ENCODE measurements around the gene GRIK2. TPM values are rescaled to one million over a fixed set of nuclear protein-coding genes. Genes with fewer than 3 reads are reported as not detected.

GRIK2 gene
- total RNA-seq, 1 experiment from 2014 or later: 0.07 TPM

DNA sequence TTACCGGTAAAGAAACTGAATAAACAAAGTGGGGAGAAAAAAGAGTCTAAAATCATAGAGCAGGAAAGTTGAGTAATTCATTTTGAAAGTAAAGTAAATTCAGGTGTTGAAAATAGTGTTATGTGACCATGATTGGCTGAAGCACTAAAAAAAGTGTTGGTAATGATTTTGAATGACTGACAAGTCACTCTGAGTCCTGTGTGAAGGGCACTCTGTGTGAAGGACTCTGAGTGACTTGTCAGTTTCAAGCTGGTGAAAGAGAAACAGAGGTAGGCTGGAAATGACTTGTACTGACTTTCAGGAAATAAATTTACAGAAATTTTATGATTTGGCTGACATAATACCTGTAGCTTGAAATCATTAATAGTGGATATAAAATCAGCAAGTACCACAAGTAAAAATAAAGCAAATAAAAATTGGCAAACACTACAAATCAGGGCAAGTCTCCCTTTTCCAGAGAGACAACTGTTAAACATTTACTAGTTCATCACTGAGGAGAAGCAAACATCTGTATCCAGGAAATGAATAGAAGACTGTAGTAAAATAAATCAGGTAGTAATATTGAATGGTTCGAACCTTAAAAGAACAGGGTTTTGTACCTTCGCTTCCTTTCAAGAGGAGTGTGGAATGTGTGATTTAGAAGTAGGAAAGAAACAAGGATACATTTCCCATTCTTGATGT, 630.6 kb downstream of the GRIK2 start:
- H3K27ac ChIP-seq (ENCODE audit: low read length): no peak overlapping the region
- no peak for DNase-seq
- H3K9me3 ChIP-seq (ENCODE audit: low read length): no peaks in the 10 kb centered on the region
- no peaks in the 10 kb centered on the region for H3K79me2 ChIP-seq (ENCODE audit: low read length)
- H3K4me2 ChIP-seq (ENCODE audit: low read depth, low read length, poor library complexity, severe bottlenecking): no peak overlapping the region
- H2AFZ ChIP-seq (ENCODE audit: low read length): no peak overlapping the region
- no peaks in the 10 kb centered on the region for H3K9me2 ChIP-seq (replicated peaks; ENCODE audit: insufficient read depth, low read length)
- no peaks in the 10 kb centered on the region for H3K36me3 ChIP-seq (ENCODE audit: insufficient read depth, low read length)
- H3K9ac ChIP-seq (ENCODE audit: low read length): no peak overlapping the region
- H3K4me1 ChIP-seq (ENCODE audit: low read length): no peaks in the 10 kb centered on the region
- H3K27me3 ChIP-seq (ENCODE audit: low read length): no peaks in the 10 kb centered on the region
- H3K4me3 ChIP-seq (ENCODE audit: low read length): no peak overlapping the region
- H4K20me1 ChIP-seq (ENCODE audit: insufficient read depth, low read depth, low read length): no peaks in the 10 kb centered on the region

DNA sequence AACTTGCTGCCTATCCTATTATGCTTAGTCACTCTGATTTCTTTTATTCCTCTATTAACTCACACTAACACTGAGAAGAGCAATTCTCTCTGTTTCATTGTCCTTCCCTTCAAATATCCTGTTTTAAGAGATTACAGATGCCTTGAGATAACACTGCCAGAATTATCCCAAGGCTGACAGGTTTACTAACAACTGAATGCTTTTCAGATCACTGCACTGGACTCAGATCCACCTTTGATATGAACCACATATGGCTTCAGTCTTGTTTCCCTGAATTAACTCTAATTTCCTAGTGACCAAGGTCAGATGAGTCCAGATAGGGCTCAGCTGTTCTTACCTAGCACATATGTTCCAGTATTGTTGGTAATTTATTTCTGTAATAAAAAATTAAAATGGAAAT, 633.1 kb downstream of the GRIK2 start:
- Histone ChIP-seq H3K79me2 (ENCODE audit: low read length) (no peaks in the 10 kb centered on the region), H3K27me3 (ENCODE audit: low read length) (no peaks in the 10 kb centered on the region), H2AFZ (ENCODE audit: low read length) (no peak overlapping the region), H3K9me3 (ENCODE audit: low read length) (no peaks in the 10 kb centered on the region), H3K36me3 (ENCODE audit: insufficient read depth, low read length) (no peaks in the 10 kb centered on the region), H4K20me1 (ENCODE audit: insufficient read depth, low read depth, low read length) (no peaks in the 10 kb centered on the region), H3K4me1 (ENCODE audit: low read length) (no peaks in the 10 kb centered on the region), H3K27ac (ENCODE audit: low read length) (no peak overlapping the region), H3K4me2 (ENCODE audit: low read depth, low read length, poor library complexity, severe bottlenecking) (no peak overlapping the region), H3K9ac (ENCODE audit: low read length) (no peak overlapping the region), H3K9me2 (replicated peaks; ENCODE audit: insufficient read depth, low read length) (no peaks in the 10 kb centered on the region), H3K4me3 (ENCODE audit: low read length) (no peak overlapping the region)
- DNase-seq: no peak

DNA sequence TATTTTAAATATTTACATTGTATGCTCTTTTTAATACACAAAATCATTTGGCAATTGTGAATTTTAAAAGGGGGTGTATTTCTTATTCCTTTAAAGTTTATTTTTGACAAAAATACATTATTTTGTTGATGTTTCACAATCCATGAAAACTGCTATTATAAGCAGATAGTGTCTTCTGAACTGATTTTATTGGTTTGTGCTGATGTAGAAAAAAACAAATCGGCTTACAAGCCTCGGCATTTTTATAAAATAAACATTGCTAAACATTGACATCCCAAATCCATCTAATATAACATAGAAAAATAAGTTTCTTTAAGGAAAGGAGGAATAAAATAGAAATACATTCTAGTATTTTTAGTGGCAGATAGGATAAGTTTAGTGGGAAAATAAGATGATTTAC, 634.7 kb downstream of the GRIK2 start:
- Histone ChIP-seq H3K27me3 (ENCODE audit: low read length) (no peaks in the 10 kb centered on the region), H3K79me2 (ENCODE audit: low read length) (no peaks in the 10 kb centered on the region), H3K27ac (ENCODE audit: low read length) (no peak overlapping the region), H3K4me3 (ENCODE audit: low read length) (no peak overlapping the region), H4K20me1 (ENCODE audit: insufficient read depth, low read depth, low read length) (no peaks in the 10 kb centered on the region), H3K4me2 (ENCODE audit: low read depth, low read length, poor library complexity, severe bottlenecking) (no peak overlapping the region), H3K36me3 (ENCODE audit: insufficient read depth, low read length) (no peaks in the 10 kb centered on the region), H3K9me3 (ENCODE audit: low read length) (no peaks in the 10 kb centered on the region), H3K9ac (ENCODE audit: low read length) (no peak overlapping the region), H3K4me1 (ENCODE audit: low read length) (no peaks in the 10 kb centered on the region), H3K9me2 (replicated peaks; ENCODE audit: insufficient read depth, low read length) (no peaks in the 10 kb centered on the region), H2AFZ (ENCODE audit: low read length) (no peak overlapping the region)
- no peak for DNase-seq

DNA sequence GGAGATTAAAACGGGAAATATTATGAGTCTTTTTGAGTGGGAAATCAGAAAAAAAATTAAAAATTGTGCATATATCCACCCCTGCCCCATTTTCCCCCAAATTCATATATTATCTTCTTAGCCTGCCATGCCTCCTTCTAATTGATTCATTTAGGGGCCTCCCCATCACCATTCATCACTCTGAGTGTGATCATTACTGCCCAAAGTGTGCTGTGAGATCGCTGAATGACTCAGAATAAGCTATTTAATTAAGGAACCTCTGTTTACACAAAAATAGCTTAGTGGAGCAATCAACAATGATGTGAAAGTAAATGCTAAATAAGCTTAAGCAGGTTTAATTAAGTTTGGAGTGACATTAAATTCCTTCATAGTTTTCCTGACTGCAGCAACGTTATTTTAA, 645.5 kb downstream of the GRIK2 start:
- peaks cover 6% of the 10 kb centered on the region; the same call in 1 of the 2 replicates for H3K9me3 ChIP-seq (ENCODE audit: low read length)
- no peaks in the 10 kb centered on the region for H4K20me1 ChIP-seq (ENCODE audit: insufficient read depth, low read depth, low read length)
- H2AFZ ChIP-seq (ENCODE audit: low read length): no peak overlapping the region

DNA sequence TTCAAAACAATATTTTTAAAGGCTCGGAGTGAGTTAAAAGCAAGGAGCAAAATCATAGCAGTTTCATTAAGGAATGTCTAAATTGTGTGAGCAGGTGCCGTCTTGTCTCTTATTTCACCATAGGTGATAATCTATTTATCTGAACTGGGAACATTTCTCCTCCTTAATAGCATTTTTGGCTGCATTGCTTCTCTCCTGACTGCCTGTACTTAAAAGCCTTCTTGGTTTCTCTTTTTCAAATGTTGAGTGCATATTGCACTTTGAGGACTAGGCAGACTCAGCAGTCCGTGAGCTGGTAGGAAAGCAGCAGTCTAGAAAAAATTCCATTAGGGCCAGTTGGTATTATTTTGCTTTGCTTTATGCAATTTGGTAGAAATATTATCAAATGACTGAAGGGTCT, 645.9 kb downstream of the GRIK2 start:
- Histone ChIP-seq H3K4me1 (ENCODE audit: low read length) (no peaks in the 10 kb centered on the region), H3K27ac (ENCODE audit: low read length) (no peak overlapping the region), H3K4me3 (ENCODE audit: low read length) (no peak overlapping the region), H3K9me2 (replicated peaks; ENCODE audit: insufficient read depth, low read length) (no peaks in the 10 kb centered on the region), H2AFZ (ENCODE audit: low read length) (no peak overlapping the region), H3K9ac (ENCODE audit: low read length) (no peak overlapping the region), H3K9me3 (ENCODE audit: low read length) (peaks cover 6% of the 10 kb centered on the region; the same call in 1 of the 2 replicates), H3K4me2 (ENCODE audit: low read depth, low read length, poor library complexity, severe bottlenecking) (no peak overlapping the region), H3K36me3 (ENCODE audit: insufficient read depth, low read length) (no peaks in the 10 kb centered on the region), H3K27me3 (ENCODE audit: low read length) (no peaks in the 10 kb centered on the region), H3K79me2 (ENCODE audit: low read length) (no peaks in the 10 kb centered on the region), H4K20me1 (ENCODE audit: insufficient read depth, low read depth, low read length) (no peaks in the 10 kb centered on the region)
- no peak for DNase-seq

More for the DNA sequence above, 645.5 kb downstream of the GRIK2 start:
- Histone ChIP-seq H3K27me3 (ENCODE audit: low read length) (no peaks in the 10 kb centered on the region), H3K27ac (ENCODE audit: low read length) (no peak overlapping the region), H3K9me2 (replicated peaks; ENCODE audit: insufficient read depth, low read length) (no peaks in the 10 kb centered on the region), H3K4me2 (ENCODE audit: low read depth, low read length, poor library complexity, severe bottlenecking) (no peak overlapping the region), H3K4me3 (ENCODE audit: low read length) (no peak overlapping the region), H3K9ac (ENCODE audit: low read length) (no peak overlapping the region), H3K79me2 (ENCODE audit: low read length) (no peaks in the 10 kb centered on the region), H3K4me1 (ENCODE audit: low read length) (no peaks in the 10 kb centered on the region), H3K36me3 (ENCODE audit: insufficient read depth, low read length) (no peaks in the 10 kb centered on the region)
- DNase-seq: no peak

DNA sequence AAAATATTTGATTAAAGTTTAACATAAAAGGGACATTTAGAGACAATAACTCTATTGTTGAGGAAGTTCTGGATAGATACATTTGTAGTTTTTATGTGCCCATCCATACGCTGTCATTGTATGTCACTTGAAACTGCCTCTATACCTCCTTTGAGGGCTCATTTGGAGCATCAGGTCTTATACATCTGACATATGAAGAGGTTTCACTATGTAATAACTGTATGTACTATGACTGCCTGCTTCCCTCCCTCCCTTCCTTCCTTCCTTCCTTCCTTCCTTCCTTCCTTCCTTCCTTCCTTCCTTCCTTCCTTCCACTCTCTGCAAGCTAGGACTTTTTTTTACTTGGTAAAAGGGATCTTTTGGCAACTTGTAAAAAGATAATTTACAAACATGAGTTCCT, 657.5 kb downstream of the GRIK2 start:
- Histone ChIP-seq H3K4me1 (ENCODE audit: low read length) (peaks cover 3% of the 10 kb centered on the region; the same call in 1 of the 2 replicates), H3K79me2 (ENCODE audit: low read length) (no peaks in the 10 kb centered on the region), H3K9me3 (ENCODE audit: low read length) (no peaks in the 10 kb centered on the region), H3K27me3 (ENCODE audit: low read length) (no peaks in the 10 kb centered on the region), H3K4me3 (ENCODE audit: low read length) (no peak overlapping the region), H3K4me2 (ENCODE audit: low read depth, low read length, poor library complexity, severe bottlenecking) (no peak overlapping the region), H3K9ac (ENCODE audit: low read length) (no peak overlapping the region), H2AFZ (ENCODE audit: low read length) (no peak overlapping the region), H3K27ac (ENCODE audit: low read length) (no peak overlapping the region), H3K36me3 (ENCODE audit: insufficient read depth, low read length) (no peaks in the 10 kb centered on the region), H3K9me2 (replicated peaks; ENCODE audit: insufficient read depth, low read length) (no peaks in the 10 kb centered on the region), H4K20me1 (ENCODE audit: insufficient read depth, low read depth, low read length) (no peaks in the 10 kb centered on the region)
- DNase-seq: no peak

DNA sequence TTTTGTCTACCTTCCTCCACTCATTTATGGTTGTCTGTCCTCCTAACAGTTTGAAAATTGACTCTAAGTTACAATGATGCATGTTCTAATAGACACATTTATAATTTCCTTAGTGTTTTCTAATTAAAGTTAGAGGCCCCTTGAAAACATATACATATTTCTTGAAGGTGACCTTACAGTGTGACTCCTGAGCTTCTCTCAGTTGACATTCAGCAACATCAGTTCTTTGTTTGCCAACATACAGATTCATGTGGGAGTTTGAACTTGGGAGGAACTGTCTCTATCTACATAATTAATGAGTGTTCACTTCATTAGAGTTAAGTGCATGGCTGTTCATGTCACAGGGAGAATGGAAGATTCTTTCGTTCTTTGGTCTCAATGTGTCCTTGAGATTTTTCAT, 658.2 kb downstream of the GRIK2 start:
- no peak overlapping the region for H3K4me2 ChIP-seq (ENCODE audit: low read depth, low read length, poor library complexity, severe bottlenecking)
- H3K9ac ChIP-seq (ENCODE audit: low read length): no peak overlapping the region
- no peaks in the 10 kb centered on the region for H3K27me3 ChIP-seq (ENCODE audit: low read length)
- H3K79me2 ChIP-seq (ENCODE audit: low read length): no peaks in the 10 kb centered on the region
- H4K20me1 ChIP-seq (ENCODE audit: insufficient read depth, low read depth, low read length): no peaks in the 10 kb centered on the region
- no peaks in the 10 kb centered on the region for H3K36me3 ChIP-seq (ENCODE audit: insufficient read depth, low read length)
- no peaks in the 10 kb centered on the region for H3K9me3 ChIP-seq (ENCODE audit: low read length)
- no peak for DNase-seq
- peaks cover 3% of the 10 kb centered on the region; the same call in 1 of the 2 replicates for H3K4me1 ChIP-seq (ENCODE audit: low read length)
- H3K27ac ChIP-seq (ENCODE audit: low read length): no peak overlapping the region
- no peak overlapping the region for H3K4me3 ChIP-seq (ENCODE audit: low read length)
- no peak overlapping the region for H2AFZ ChIP-seq (ENCODE audit: low read length)
- no peaks in the 10 kb centered on the region for H3K9me2 ChIP-seq (replicated peaks; ENCODE audit: insufficient read depth, low read length)

DNA sequence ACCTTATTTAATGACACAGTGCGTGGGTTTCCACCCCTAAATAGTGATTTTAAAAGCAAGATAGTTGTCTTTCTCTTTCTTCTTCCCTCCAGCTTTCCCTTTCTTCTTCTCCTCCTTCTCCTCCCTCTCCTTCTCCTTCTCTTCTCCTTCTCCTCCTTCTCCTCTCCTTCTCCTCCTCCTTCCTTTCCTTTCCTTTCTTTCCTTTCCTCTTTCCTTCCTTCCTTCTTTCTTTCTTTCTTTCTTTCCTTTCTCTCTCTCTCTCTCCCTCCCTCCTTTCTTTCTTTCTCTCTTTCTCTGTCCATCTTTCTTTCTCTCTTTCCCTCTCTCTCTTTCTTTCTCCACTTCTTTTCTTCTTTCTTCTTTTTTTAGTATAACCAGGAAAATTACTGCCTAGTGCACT, 670.6 kb downstream of the GRIK2 start:
- Histone ChIP-seq H3K4me1 (ENCODE audit: low read length) (no peaks in the 10 kb centered on the region), H3K9ac (ENCODE audit: low read length) (no peak overlapping the region), H3K9me3 (ENCODE audit: low read length) (no peaks in the 10 kb centered on the region), H4K20me1 (ENCODE audit: insufficient read depth, low read depth, low read length) (no peaks in the 10 kb centered on the region), H2AFZ (ENCODE audit: low read length) (no peak overlapping the region), H3K4me3 (ENCODE audit: low read length) (no peak overlapping the region), H3K36me3 (ENCODE audit: insufficient read depth, low read length) (no peaks in the 10 kb centered on the region), H3K4me2 (ENCODE audit: low read depth, low read length, poor library complexity, severe bottlenecking) (no peak overlapping the region), H3K79me2 (ENCODE audit: low read length) (no peaks in the 10 kb centered on the region), H3K27ac (ENCODE audit: low read length) (no peak overlapping the region), H3K27me3 (ENCODE audit: low read length) (no peaks in the 10 kb centered on the region), H3K9me2 (replicated peaks; ENCODE audit: insufficient read depth, low read length) (no peaks in the 10 kb centered on the region)
- no peak for DNase-seq
